Medulla oblongata (tissue), 1 donor: ENCODE data around the gene DHRS7B.
A peak's percentile ranks its signal among the peaks of the same experiment; 100 is the strongest.
"Not testable (repeated sequence)": the region's sequence is repeated elsewhere in the genome, so short reads cannot be mapped to it uniquely, and the experiment has no call there.

Experiments used
- DNase-seq: peaks from one replicate; pipeline ENCODE4 v3.0.0-alpha.2; 2015; ENCODE audit errors: extremely low spot score

Gene DHRS7B

DNA sequence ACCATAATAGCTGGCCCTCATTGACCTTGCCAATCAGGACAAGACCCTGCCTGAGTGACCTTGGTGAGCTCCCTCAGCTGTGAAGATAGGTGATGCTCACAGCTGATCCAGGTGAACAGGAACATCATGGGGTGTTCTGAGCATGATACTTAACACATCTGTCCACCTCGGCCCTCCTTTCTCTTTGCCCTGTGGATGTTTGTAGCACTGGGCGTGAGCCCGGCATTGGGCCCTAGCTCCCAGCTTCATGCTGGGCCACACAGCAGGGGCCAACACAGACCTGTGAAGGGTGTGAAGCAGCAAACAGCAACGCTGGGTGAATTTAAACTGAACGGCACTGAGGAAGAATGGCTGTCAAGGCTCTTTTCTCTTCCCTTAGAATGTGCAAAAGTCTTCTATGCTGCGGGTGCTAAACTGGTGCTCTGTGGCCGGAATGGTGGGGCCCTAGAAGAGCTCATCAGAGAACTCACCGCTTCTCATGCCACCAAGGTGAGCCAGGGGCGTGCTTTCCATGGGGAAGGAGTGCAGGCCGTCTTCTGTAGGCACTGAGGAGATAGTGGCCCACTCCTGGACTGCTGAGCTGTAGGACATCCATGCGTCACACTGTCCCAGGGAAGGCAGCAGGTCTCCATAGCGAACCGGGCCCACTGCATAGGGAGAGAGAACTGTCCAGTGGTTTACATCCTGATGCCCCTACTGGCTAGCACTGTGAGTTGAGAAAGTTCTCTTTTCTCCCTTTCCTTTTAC lies 51.3 kb downstream of the DHRS7B start:
- DNase-seq, result no peak

DNA sequence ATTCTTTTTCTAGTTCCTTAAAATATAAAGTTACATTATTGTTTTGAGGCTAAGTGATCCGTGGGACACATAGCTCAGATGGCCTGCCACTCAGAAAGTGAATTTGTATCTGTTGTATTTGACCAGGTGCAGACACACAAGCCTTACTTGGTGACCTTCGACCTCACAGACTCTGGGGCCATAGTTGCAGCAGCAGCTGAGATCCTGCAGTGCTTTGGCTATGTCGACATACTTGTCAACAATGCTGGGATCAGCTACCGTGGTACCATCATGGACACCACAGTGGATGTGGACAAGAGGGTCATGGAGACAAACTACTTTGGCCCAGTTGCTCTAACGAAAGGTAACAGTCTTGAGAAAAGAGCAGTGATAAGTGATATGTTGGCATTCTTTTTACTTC lies 56.7 kb downstream of the DHRS7B start:
- no peak for DNase-seq

DNA sequence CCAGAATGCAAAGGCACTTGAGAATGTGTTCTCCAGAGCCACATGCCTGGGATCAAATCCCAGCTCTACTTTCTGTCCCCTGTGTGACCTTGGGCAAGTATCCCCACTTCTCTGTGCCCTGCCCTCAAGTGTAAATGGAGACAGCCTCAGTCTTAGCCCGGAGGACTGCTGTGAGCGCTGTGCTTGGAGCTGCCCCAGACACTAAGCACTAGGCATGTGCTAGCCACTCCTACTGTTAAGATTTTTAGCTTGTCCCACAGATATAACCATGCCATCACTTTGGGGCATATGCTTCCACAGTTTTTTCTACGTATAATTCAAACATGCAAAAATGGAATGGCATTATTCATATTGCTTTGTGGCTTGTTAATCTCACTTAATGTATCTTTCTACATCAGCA lies 57.8 kb downstream of the DHRS7B start:
- DNase-seq, result no peak

DNA sequence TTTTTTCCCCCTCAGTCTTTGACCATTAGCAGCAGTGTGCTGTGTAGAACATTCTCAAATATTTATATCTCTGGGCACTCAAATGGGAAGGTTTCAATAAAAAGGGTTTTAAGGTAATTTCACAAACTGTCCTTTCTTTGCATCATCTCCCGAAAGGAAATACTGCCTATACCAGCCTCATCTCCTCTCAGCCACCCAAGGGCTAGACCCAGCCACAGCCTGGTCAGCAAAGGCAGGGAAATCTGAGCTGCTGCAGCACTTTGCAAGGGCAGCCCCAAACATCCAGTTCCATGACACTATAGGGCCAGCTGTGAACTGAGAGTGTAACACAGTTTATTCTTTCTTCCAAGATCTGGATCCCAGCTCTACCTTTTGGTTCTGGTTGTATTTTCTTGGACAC lies 58.3 kb downstream of the DHRS7B start:
- DNase-seq, result no peak

DNA sequence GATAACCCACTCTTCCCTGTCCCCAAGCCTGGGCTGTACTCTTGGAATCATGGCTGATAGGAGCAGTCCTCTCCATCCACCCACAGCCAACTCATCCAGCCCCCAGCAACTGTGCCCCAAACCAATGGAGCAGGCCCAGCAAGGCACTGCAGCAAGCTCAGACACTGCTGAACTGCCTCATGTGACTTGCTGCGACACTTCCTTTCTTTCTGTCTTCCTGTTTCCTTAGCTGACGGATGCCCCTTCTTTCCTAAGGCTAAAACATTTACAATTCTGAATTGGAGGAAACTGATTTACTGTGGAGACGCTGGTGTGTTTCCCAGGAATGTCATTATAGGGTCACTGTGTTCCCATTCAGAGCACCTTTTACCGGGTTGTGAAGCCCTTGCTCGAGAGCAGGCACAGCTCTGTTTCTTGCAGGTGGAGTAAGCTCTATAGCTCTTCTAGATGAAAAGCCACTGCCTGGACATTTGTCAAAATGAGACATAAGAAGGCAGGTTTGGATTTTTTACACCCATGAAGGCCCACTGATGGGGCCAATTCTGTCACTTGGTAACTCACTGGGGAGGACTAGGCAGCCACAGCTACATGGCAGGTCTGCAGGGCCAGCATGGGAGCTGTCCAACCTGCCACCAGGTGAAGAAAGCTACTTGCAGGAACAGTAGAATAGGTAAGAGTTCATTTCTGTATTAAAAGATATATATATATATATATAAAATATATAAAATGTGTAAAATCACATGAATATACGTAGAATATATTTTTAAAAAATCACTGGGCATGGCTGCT lies 59.8 kb downstream of the DHRS7B start:
- DNase-seq, result no peak

DNA sequence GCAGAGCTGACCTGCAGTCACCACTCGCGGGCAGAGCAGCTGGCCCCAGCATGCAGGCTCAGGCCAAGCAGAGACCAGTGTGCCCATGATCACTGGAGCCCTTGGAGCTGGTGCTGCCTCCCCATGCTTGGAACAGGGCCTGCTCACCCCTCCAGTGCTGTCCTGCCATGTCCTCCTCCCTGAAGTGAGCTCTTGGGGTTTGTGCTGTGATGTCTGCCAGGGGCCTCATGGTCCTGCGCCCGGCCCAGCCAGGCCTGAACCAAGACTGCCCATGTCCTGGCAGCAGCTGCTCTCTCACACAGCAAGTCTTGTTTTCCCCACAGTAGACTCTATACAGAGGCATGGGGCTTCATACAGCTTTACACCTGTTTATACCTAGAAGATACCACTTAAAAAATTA lies 62.6 kb downstream of the DHRS7B start:
- peak; percentile 27 for DNase-seq

DNA sequence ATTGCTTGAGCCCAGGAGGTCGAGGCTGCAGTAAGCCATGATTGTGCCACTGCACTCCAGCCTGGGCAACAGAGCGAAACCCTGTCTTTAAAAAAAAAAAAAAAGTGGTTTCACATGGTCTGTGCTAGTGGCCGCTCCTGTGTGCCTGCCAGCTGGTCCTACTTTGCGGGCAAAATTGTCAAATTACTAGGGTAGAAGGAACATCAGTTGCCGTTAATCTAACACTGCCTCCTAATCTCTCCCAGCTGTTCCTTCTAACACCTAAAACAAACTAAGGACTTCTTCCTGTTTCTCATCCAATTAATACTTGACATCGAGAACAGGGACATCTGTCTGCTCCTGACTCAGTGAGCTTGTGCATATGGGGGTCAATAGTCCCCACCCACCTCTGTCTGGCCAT lies 63.3 kb downstream of the DHRS7B start:
- DNase-seq, result no peak

DNA sequence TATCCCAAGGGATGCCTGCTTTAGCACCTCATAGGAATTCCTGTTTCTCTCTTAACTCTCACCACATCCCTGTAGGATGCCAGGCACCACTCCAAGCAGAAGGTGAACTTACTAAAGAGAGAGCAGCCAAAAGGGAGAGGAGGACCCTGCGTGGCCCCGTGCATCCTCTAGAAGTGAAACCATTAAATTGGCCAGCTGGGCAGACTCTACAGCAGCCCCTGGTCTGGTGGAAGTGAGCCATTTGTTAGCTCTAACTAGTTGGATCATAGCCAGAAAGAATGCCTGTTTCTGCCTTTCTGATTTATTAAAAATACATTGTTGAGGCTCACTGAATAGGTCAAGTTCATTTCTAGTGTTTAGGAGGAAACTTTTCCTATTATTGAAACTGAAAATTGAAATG lies 64.9 kb downstream of the DHRS7B start:
- no peak for DNase-seq

DNA sequence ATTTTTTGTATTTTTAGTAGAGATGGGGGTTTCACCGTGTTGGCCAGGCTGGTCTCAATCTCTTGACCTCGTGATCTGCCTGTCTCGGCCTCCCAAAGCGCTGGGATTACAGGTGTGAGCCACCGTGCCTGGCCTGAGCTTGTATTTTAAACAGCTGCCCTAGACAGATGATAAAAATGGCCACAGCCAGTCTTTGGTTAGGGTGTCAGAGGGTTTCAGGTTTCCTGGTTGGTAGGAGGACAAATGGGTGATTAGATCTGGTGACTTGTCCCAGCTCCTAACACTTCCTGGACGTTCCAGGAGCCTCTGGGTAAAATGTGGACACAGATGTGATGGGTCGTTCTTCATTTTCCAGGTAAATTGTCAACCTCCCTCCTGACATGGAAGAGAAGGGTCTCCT lies 65.7 kb downstream of the DHRS7B start:
- DNase-seq, result not testable (repeated sequence)

DNA sequence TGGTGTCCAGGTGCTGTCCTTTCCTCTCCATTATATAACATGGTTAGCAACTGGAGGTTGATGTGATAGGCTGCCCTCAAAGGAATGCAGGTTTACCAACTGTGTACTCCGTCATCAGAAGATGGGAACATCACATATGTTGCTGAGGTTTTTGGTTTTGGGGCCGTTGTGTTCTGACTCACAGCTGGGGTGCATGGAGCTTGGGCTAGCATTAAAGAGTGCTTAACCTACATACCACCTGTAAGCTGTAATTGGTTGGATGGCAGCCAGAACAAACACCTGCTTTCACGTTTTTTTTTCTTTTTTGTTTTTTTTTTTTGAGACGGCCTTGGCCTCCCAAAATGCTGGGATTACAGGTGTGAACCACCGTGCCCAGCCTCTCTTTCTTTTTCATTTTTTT lies 66.3 kb downstream of the DHRS7B start:
- DNase-seq, result no peak

DNA sequence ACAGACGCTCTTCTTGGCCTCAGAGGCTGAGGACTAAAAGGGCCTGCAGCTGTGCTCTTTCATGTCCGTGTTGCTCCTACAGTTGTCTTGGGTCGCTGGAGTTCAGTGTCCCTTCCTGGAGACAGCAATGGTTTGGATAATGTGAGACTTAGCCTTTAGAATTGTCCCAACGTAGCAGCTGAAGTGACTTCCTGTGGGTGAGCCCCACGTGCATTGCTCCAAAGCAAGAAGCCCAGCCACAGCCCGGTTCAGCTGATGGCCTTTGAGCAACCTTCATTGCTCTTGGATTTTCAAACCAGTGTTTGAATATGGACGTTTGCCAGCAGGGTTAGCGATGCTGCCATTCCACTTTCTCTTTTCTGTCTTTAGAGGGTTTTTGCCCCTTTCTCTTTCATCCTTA lies 67.5 kb downstream of the DHRS7B start:
- no peak for DNase-seq

DNA sequence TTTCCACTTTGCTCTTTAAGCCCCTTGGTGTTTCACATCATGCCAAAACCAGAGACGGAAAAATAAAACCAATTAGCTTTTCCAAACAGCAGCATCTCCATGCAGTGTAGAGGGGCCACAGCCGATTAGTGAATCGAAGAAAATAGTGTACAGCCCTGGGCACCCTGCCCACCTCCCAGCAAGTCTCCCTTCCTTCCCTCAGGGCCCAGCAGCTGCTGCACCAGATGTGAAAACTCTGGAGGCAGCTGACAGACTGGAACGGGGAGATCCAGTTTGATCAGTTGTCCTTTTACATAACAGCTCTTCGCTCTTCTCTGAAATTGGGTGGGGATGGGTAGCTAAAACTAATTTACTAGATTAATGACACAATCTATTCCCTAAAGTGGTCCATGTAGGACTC lies 67.9 kb downstream of the DHRS7B start:
- DNase-seq, result peak; percentile 30

DNA sequence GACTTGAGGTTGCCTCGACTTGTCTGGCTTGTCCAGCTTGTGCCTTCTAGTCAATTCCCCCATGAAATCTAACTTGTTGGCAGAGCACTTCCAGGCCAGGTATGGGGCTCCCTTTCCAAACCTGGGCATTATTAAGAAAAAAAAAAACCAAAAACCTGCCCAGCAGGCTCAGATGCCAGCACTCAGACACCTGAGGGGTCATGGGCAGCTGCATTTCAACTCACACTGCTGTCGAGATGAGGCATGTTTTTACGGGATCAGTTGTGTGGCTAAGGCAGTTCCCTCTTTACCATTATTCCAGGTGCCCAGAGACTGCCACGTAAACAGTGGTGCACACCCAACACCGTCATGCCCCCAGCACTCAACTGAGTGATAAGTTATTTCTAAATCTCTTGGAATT lies 69.4 kb downstream of the DHRS7B start:
- DNase-seq, result no peak

DNA sequence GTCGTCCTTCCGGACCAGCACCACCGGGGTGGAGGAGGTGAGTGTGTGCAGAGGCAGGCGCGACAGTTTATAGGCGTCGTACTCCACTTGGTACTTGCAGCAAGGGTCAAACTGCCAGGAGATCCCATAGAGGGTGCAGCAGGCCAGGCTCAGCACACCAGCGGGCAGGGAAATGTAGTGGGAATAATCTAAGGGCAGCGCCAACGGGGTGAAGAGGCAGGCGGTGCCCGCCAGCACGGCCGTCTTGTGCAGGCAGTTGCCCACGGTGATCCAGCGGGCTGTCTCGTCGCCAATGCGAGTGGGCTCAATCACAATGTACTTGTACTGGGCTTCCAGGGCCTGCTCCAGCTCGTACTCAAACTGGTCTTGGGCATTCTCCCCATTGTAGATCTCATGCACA lies 71.6 kb downstream of the DHRS7B start:
- no peak for DNase-seq

DNA sequence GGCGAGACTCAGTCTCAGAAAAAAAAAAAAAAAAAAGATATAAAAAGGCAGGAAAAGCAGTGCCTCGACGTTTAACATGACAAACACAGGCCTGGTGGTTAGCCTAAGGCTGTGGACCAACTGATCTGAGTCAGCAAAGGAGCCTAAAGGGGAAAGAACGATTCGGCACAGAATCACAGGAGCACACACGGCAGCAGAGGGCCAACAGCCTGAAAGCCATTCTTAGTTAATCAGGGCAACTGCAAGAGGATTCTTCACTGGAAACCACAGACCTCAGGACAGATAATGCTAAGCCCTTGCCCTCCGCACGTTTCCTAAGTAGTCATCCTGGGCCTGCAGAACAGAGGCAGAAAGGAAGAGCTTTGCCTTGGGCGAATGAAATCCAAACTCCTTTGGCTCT lies 72.5 kb downstream of the DHRS7B start:
- no peak for DNase-seq

DNA sequence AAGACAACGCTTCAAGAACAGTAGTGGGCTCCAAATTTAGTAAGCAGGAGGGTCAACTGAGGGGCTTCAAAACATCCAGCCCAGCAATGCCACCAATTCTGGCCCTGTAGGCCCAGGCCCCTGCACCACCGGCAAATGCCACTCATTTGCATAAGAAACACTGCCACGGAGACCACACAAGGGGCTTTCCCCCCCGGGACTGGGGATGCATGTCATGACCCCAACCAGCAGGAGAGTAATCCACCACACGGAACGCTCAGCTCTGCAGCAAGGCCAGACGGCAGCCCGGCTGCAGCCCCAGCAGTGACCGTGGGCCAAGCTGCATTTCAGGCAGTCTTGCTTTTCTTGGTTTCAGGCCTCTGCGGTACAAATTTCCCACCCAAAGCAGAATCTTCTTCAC lies 73.1 kb downstream of the DHRS7B start:
- no peak for DNase-seq

DNA sequence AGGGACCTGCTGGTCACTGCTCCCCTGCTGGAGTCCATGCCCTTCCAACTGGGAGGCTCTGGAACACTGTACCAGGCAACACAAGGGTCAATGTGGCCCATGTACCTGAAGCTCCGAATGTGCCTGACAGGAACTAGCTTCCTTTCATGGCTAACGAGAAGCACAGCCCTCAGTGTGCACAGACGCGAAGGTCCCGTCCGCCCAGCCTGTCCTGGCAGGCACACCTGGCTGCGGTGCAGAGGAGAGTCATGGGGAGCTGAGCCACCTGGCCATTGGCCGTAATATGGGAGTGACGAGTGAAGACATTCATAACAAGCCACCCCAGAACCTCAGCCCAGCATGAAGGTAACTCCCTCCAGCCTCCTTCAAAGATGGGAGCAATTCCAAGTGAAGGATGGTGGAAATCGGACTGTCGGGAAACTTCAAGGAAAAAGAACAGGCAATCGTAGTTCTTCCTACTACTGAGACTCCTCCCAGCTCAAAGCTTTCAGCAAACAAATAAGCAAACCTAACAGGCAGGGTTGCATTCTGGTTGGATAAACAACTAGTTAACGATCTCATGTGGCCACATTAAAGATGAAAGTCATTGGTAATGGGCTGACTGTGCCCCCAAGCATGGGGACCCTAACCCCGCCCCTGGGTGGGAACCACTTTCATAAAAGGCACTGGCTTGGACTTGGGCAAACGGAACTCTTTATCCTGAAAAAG lies 74.0 kb downstream of the DHRS7B start:
- no peak for DNase-seq

DNA sequence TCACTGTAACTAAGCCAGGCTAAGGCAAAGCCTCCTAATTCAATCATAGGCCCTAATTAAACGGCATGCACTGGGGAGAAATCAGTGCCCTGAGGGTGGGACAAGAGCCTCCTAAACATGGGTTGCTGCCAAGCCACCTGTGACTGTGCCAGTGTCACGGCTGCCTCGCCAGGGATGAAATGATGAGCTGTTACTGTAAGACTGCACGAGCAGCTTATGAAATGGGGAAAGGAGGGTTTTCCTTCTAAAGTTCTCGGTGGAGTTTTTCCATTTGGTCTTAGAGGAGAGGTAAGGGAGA lies 74.5 kb downstream of the DHRS7B start:
- DNase-seq, result no peak

DNA sequence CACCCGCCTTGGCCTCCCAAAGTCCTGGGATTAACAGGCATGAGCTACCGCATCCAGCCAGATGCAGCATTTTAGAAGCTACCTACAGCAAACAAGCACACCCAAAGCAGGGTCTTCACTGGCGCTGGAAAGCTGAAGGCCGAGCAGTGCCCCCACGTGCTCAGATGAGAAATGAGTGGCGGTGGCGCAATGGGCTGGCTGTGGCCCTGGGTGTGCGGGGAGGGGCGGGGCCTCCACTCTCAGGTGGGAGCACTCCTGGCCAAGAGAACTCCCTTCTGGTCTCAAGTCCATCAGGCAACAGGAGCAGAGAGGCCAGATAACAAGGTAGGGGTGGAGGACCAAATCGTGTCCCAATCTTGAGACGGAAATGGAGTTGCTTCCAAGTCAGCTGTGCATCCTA lies 75.1 kb downstream of the DHRS7B start:
- DNase-seq, result no peak

DNA sequence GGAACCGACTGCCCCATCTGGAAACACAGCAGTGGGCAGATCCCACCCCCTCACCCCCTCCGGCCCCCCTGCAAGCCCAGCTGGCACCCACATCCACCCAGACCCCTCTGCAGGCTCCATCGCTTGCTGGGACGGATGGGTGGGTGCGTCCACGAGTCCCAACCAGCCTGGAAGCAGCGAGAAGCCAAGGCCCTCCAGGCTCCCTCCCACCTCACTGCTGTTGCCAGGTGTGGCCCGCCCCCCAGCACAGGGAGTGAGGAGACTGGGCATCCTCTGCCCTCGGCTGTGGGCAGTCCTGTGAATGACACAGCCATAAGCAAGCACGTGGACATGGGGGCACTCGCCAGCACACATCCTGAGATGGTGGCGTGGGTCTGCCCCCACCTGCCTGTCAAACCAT lies 75.7 kb downstream of the DHRS7B start:
- DNase-seq, result no peak

DNA sequence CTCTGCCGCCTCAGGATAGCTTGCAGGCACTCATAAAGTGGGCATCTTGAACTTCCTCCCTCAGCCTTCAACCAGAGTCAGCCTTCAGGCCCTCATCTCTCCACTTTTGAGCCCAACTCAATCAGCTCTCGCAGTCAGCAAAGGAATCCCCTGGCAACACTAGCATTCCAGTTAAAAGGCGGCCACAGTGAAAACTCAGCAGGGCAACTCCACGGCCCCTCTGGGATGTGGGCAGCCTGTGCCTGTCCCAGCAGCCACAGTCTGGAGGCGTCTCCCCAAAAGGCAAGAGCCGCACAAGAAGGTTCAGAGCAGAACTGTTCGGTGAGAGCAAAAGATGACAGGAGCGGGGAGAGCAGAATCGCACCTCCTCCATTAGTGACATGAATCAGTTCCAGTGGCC lies 78.2 kb downstream of the DHRS7B start:
- DNase-seq, result no peak

DNA sequence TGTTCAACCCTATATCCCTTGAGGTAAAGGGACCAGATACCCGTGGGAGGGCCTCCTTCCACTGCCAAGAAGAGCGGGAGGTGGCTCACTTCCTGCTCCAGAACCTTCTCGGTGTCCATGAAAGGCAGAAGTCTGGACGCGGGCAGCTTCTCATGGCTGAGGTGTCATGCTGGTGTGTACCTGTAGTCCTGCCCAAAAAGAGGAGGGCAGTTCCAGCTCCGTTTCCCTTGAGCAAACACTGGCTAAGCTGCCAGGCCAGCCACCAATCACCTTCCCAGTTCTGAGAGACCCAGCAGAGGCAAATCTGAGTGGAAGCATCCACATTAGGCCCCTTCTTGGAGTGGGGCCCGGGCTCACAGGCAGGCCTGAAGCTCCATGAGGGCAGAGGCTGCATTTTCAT lies 81.6 kb downstream of the DHRS7B start:
- no peak for DNase-seq

DNA sequence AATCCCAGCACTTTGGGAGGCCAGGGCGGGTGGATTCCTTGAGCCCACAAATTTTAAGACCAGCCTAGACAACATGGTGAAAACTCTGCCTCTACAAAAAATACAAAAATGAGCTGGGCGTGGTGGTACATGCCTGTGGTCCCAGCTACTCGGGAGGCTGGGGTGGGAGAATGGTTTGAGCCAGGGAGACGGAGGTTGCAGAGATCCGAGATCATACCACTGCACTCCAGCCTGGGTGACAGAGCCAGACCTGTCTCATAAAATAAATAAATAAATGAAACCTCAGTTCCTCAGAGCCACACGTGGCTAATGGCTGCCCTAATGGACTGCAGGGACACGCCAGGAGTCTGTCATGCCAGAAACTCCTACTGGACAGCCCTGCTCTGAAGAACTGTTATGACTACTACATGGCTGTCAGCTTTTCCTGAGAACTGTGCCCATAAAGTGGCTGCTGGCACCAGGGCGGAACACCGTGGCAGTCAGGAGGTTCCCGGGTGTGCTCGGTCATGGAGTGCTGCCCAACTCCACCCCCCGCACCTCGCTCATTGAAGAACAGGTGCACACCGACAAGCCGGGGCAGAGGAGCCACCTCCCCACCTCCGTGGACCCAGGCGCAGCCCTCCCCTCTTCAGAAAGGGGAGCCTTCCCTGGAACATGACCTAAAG lies 82.9 kb downstream of the DHRS7B start:
- no peak for DNase-seq
